Measurements from ENCODE around the gene VTN.

GRCh38 chr17:28342313-28342712, 27.8 kb downstream of the VTN start:
- TF ChIP-seq, protein P1, sequence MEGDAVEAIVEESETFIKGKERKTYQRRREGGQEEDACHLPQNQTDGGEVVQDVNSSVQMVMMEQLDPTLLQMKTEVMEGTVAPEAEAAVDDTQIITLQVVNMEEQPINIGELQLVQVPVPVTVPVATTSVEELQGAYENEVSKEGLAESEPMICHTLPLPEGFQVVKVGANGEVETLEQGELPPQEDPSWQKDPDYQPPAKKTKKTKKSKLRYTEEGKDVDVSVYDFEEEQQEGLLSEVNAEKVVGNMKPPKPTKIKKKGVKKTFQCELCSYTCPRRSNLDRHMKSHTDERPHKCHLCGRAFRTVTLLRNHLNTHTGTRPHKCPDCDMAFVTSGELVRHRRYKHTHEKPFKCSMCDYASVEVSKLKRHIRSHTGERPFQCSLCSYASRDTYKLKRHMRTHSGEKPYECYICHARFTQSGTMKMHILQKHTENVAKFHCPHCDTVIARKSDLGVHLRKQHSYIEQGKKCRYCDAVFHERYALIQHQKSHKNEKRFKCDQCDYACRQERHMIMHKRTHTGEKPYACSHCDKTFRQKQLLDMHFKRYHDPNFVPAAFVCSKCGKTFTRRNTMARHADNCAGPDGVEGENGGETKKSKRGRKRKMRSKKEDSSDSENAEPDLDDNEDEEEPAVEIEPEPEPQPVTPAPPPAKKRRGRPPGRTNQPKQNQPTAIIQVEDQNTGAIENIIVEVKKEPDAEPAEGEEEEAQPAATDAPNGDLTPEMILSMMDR (IDR thresholded peaks at IDR 0.05): no peak
- TF ChIP-seq POLR2A (IDR thresholded peaks at IDR 0.05): no peak

All from breast epithelium (tissue), 3 donors.